K562 (cell line): ENCODE measurements around the gene OR2V1. TPM values are rescaled to one million over a fixed set of nuclear protein-coding genes. Genes with fewer than 3 reads are reported as not detected.

Source experiments
- ATAC-seq: fragments of 200-7000 bp; cut with Tn5 transposase; 3 replicates; pipeline ENCODE4 v1.9.1; 2020; ENCODE audit warnings: moderate library complexity
- BruUV-seq: library from RNA; stranded (reverse); fragments of 400-500 nt; replicated peaks from 2 replicates; lab custom pipeline; 2021; lab: Mats Ljungman, UMichigan
- CTCF ChIA-PET: fragments of 300-600 bp; formaldehyde crosslinking; extraction: SDS; loops from one replicate; lab custom pipeline; 2021; ENCODE audit warnings: low intra/inter-chr PET ratio; lab: Yijun Ruan, JAX
- POLR2A ChIA-PET: fragments of 300-600, 350-650 bp; sonication (Branson Sonifier 250); formaldehyde crosslinking; extraction: SDS; loops from one replicate; lab custom pipeline; 2021; ENCODE audit warnings: antibody characterized with exemption, inconsistent platforms; lab: Yijun Ruan, JAX
- DNase-seq, 4 experiments: peaks; one replicate each; pipeline versions ENCODE4 v3.0.0 to v3.0.0-alpha.2; 2011 to 2018; ENCODE audit warnings: low spot score in 3 of 4, mixed read lengths in 3 of 4; ENCODE audit errors: extremely low read depth in 1 of 4
- FAIRE-seq: peaks from 2 replicates; lab custom pipeline; 2011; peaks lifted over from hg19 to GRCh38; lab: Jason Lieb, UNC
- H2AFZ ChIP-seq: 2 replicates; pipeline ENCODE4 v1.6.0; 2011; ENCODE audit warnings: low read depth, low read length, control low read depth, inconsistent platforms
- H3K27ac ChIP-seq: fragments of 200-600 bp; 3 replicates; pipeline ENCODE4 v1.8.0; 2011; ENCODE audit warnings: low read depth, mild to moderate bottlenecking, control low read depth, inconsistent platforms, low read length, moderate library complexity, mixed read lengths; ENCODE audit errors: extremely low read depth
- H3K27me3 ChIP-seq, 2 experiments: fragments of 300-600 bp in 1 of 2; 2 replicates in 1 of 2; 3 replicates in 1 of 2; pipeline versions ENCODE4 v1.6.0 to v1.8.0; 2011; ENCODE audit warnings: inconsistent platforms in 2 of 2, low read length in 2 of 2, mild to moderate bottlenecking in 1 of 2, mixed read lengths in 1 of 2, moderate library complexity in 1 of 2; ENCODE audit not compliant: control insufficient read depth in 2 of 2, insufficient read depth in 2 of 2
- H3K36me3 ChIP-seq: fragments of 300-600 bp; 3 replicates; pipeline ENCODE4 v1.8.0; 2011; ENCODE audit warnings: mild to moderate bottlenecking, low read length, inconsistent platforms; ENCODE audit not compliant: control insufficient read depth, insufficient read depth
- H3K4me1 ChIP-seq, 2 experiments: fragments of 200-600 bp in 1 of 2; replicated peaks in 1 of 2; 2 replicates in 1 of 2; 3 replicates in 1 of 2; pipeline versions ENCODE4 v1.5.1 to v1.8.0; 2011; ENCODE audit warnings: inconsistent platforms in 2 of 2, low read length in 2 of 2, mild to moderate bottlenecking in 1 of 2, mixed read lengths in 1 of 2, moderate library complexity in 1 of 2; ENCODE audit not compliant: control insufficient read depth in 2 of 2, insufficient read depth in 2 of 2
- H3K4me2 ChIP-seq: 2 replicates; pipeline ENCODE4 v1.6.1; 2011; ENCODE audit warnings: low read length, control low read depth, inconsistent platforms, mixed read lengths; ENCODE audit not compliant: insufficient read depth
- H3K4me3 ChIP-seq: fragments of 200-600 bp; sonication (generic), shearing (Covaris generic); 2 replicates; pipeline ENCODE4 v1.5.1; 2016; ENCODE audit warnings: control low read depth, inconsistent platforms
- H3K79me2 ChIP-seq: fragments of 200-600 bp; 3 replicates; pipeline ENCODE4 v1.8.0; 2011; ENCODE audit warnings: low read length, inconsistent platforms; ENCODE audit not compliant: control insufficient read depth, insufficient read depth
- H3K9ac ChIP-seq, 2 experiments: 2 replicates each; pipeline versions ENCODE4 v1.6.0 to v1.6.1; 2011; ENCODE audit warnings: low read depth in 2 of 2, low read length in 2 of 2, control low read depth in 1 of 2, inconsistent platforms in 1 of 2, mild to moderate bottlenecking in 1 of 2, mixed read lengths in 1 of 2; ENCODE audit not compliant: insufficient read depth in 1 of 2
- H3K9me1 ChIP-seq: one replicate; pipeline ENCODE4 v1.6.0; 2011; ENCODE audit warnings: inconsistent platforms, mild to moderate bottlenecking, low read length, moderate library complexity; ENCODE audit not compliant: control insufficient read depth, insufficient read depth
- H3K9me3 ChIP-seq: replicated peaks from 2 replicates; pipeline ENCODE4 v1.5.1; 2011; ENCODE audit warnings: low read depth, low read length, inconsistent platforms; ENCODE audit not compliant: control insufficient read depth, insufficient read depth
- H4K20me1 ChIP-seq: replicated peaks from 2 replicates; pipeline ENCODE4 v1.6.1; 2011; ENCODE audit warnings: low read length, inconsistent platforms, mixed read lengths; ENCODE audit not compliant: control insufficient read depth, insufficient read depth
- DIDO1 ChIP-seq: fragments of 450-650 bp; IDR thresholded peaks from 2 replicates; pipeline ENCODE4 v1.6.1; 2016; ENCODE audit warnings: low read depth, missing biosample characterization, missing genetic modification characterization
- GATA2 ChIP-seq: sonication (generic); formaldehyde crosslinking; IDR thresholded peaks from 2 replicates; pipeline ENCODE4 v1.4.0; 2020; ENCODE audit warnings: mild to moderate bottlenecking, missing genetic modification reagents
- JUND ChIP-seq, 2 experiments: IDR thresholded peaks; 2 replicates in 1 of 2; 3 replicates in 1 of 2; pipeline ENCODE4 v1.6.1; 2011; ENCODE audit warnings: borderline replicate concordance in 2 of 2, low read depth in 2 of 2, low read length in 2 of 2, improper control_type of control experiment in 1 of 2, missing biosample characterization in 1 of 2, missing genetic modification characterization in 1 of 2, missing genetic modification reagents in 1 of 2
- MAFK ChIP-seq: IDR thresholded peaks from 2 replicates; pipeline ENCODE4 v1.6.1; 2011; ENCODE audit warnings: low read length, improper control_type of control experiment
- NFE2 ChIP-seq: IDR thresholded peaks from 2 replicates; pipeline ENCODE4 v1.6.1; 2014; ENCODE audit warnings: antibody characterized with exemption, low read depth
- PYGO2 ChIP-seq: fragments of 450-650 bp; IDR thresholded peaks from 2 replicates; pipeline ENCODE4 v1.6.1; 2016; ENCODE audit warnings: mild to moderate bottlenecking, missing genetic modification characterization, moderate library complexity, missing compliant biosample characterization
- ZNF3 ChIP-seq: fragments of 250-450 bp; sonication (Bioruptor Pico); IDR thresholded peaks from 2 replicates; pipeline ENCODE4 v1.5.0; 2021; ENCODE audit warnings: mild to moderate bottlenecking, moderate library complexity
- ZNF316 ChIP-seq: fragments of 450-650 bp; IDR thresholded peaks from 2 replicates; pipeline ENCODE4 v1.6.1; 2016
- ZNF444 ChIP-seq: fragments of 250-450 bp; sonication (Bioruptor Pico); IDR thresholded peaks from 2 replicates; pipeline ENCODE4 v1.4.0; 2020; ENCODE audit warnings: mild to moderate bottlenecking, moderate library complexity
- WGBS: fragments of 100-300 bp; shearing (Covaris generic); methylation state at CpG from one replicate; pipeline ENCODE4 v1.1.6; 2016; ENCODE audit warnings: low coverage, mixed read lengths; ENCODE audit not compliant: insufficient coverage; ENCODE audit errors: missing lambda C conversion rate; 5-methylcytosine and 5-hydroxymethylcytosine counted together
- in situ Hi-C: fragments of 300-500 bp; cut with MboI; formaldehyde crosslinking; loops from 4 replicates; pipeline ENCODE4 v1.15.0; 2018; ENCODE audit warnings: inconsistent platforms, mixed read lengths
- intact Hi-C: fragments of 100-400 bp; cut with micrococcal nuclease; formaldehyde crosslinking; loops from 2 replicates; pipeline ENCODE4 v1.14.2; 2022
- polyA plus RNA-seq, 8 experiments: library from polyadenylated mRNA; depleted of rRNA in 4 of 8; stranded (reverse) in 5 of 8; unstranded in 3 of 8; fragments of >200 nt; fragmentation: Nextera tagmentation in 2 of 8; fragmentation: Illumina TruSeq in 1 of 8; extraction: Ambion mirVana in 2 of 8; extraction: Trizol in 1 of 8; gene quantifications; 2 replicates each; pipeline versions ENCODE4 v1.2.1 to v1.2.3, GENCODE V29; 2011 to 2014; ENCODE audit warnings: inconsistent platforms in 1 of 8, missing spikeins in 1 of 8
- total RNA-seq, 7 experiments: library from RNA; depleted of rRNA in 6 of 7; stranded (reverse); fragments of >200 nt in 6 of 7; fragmentation: Illumina TruSeq in 2 of 7; extraction: Trizol in 2 of 7; gene quantifications; 2 replicates each; pipeline versions ENCODE4 v1.2.1 to v1.2.3, GENCODE V29; 2011 to 2021; ENCODE audit warnings: low replicate concordance in 1 of 7
- TF ChIP-seq, protein P1 (sequence below), 2 experiments: fragments of 450-650 bp in 1 of 2; IDR thresholded peaks; 2 replicates each; pipeline ENCODE4 v1.6.1; 2011 to 2017; ENCODE audit warnings: low read depth in 2 of 2, antibody characterized with exemption in 1 of 2, borderline replicate concordance in 1 of 2, low read length in 1 of 2, mild to moderate bottlenecking in 1 of 2, mixed read lengths in 1 of 2; ENCODE audit not compliant: control insufficient read depth in 1 of 2

OR2V1 gene
- total and polyA plus RNA-seq, 9 of the 15 experiments (the other 6 are each of a cell fraction or from before 2014, with no cell fraction given): 0.04 to 0.28 (median 0.15) TPM; not detected in 5

DNA sequence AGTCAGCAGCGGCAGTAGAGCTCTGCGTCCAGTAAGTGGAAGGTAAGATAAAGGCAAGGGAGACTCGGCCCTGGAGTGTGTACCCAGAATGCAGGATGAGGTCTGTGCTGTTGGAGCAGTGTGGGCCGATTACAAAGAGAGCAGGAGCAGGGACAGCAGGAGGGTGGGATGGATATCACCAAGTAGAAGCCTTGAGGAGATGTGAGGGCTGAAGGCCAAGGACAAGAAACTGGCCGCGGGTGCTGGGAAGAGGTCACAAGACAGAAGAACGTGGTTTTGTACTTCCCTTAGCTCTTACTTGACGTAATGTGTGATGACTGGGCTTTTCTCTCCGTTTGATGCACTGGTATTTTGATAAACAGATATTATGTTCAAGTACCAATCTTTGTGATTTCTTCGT lies 43.7 kb downstream of the OR2V1 start:
- BruUV-seq: no TSS peak
- Histone ChIP-seq H3K79me2 (no peaks in the 10 kb centered on the region), H3K4me2 (peak overlapping the region; percentile 3; the same call in 1 of the 2 replicates), H3K4me1 (peaks cover 4 to 9% of the 10 kb centered on the region in 2 experiments; a peak in 3 of 5 replicates), H4K20me1 (no peaks in the 10 kb centered on the region), H3K9me1 (no peaks in the 10 kb centered on the region), H2AFZ (peak overlapping the region; percentile 71), H3K9me3 (no peaks in the 10 kb centered on the region), H3K9ac (no peak overlapping the region), H3K27ac (peak overlapping the region; percentile 23; the same call in 1 of the 3 replicates), H3K36me3 (no peaks in the 10 kb centered on the region), H3K4me3 (no peak overlapping the region), H3K27me3 (no peaks in the 10 kb centered on the region)
- ChIA-PET CTCF (no interaction called here), POLR2A (interaction anchor here (0.6 to 1.5 kb wide), 7 partner anchors 12 to 277 kb away, joined by 3 to 6 read pairs (median 4); partner anchors contain the start of gene BTNL9)
- WGBS: 29% methylated on average over 10 of the region's 10 CpGs
- in situ Hi-C loops (no loop called here), intact Hi-C loops (loop anchor here (5.0 kb wide), 1 partner anchor 220 kb away; no protein-coding TSS in a partner anchor)
- FAIRE-seq (no peak), DNase-seq (no peak), ATAC-seq (peak; percentile 60)
- TF ChIP-seq, protein P1, sequence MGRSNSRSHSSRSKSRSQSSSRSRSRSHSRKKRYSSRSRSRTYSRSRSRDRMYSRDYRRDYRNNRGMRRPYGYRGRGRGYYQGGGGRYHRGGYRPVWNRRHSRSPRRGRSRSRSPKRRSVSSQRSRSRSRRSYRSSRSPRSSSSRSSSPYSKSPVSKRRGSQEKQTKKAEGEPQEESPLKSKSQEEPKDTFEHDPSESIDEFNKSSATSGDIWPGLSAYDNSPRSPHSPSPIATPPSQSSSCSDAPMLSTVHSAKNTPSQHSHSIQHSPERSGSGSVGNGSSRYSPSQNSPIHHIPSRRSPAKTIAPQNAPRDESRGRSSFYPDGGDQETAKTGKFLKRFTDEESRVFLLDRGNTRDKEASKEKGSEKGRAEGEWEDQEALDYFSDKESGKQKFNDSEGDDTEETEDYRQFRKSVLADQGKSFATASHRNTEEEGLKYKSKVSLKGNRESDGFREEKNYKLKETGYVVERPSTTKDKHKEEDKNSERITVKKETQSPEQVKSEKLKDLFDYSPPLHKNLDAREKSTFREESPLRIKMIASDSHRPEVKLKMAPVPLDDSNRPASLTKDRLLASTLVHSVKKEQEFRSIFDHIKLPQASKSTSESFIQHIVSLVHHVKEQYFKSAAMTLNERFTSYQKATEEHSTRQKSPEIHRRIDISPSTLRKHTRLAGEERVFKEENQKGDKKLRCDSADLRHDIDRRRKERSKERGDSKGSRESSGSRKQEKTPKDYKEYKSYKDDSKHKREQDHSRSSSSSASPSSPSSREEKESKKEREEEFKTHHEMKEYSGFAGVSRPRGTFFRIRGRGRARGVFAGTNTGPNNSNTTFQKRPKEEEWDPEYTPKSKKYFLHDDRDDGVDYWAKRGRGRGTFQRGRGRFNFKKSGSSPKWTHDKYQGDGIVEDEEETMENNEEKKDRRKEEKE (IDR thresholded peaks at IDR 0.05; ENCODE audit: borderline replicate concordance in 1 of 2, control insufficient read depth in 1 of 2, low read depth in 2 of 2, low read length in 1 of 2): no peak
- TF ChIP-seq ZNF3 (CRISPR knock-in tag): no peak
- peak; percentile 43 for TF ChIP-seq ZNF316
- peak; percentile 38; the same call in 1 of the 2 replicates for TF ChIP-seq MAFK
- TF ChIP-seq NFE2: peak; percentile 67
- TF ChIP-seq GATA2: no peak
- no peak for TF ChIP-seq DIDO1 (tag)
- TF ChIP-seq ZNF444 (CRISPR knock-in tag): no peak
- TF ChIP-seq PYGO2 (tag): no peak
- TF ChIP-seq JUND (IDR thresholded peaks at IDR 0.05; ENCODE audit: borderline replicate concordance, low read depth, low read length): no peak
- TF ChIP-seq JUND (tag; IDR thresholded peaks at IDR 0.05; ENCODE audit: borderline replicate concordance, low read depth, low read length): 0 out of 3 replicates have a peak, but pooled peaks have one; percentile 30
